ENCODE results near the gene IFNL1. TPM values are rescaled to one million over a fixed set of nuclear protein-coding genes. Genes with fewer than 3 reads are reported as not detected.
"Not testable (repeated sequence)": the region's sequence is repeated elsewhere in the genome, so short reads cannot be mapped to it uniquely, and the experiment has no call there.

IFNL1 gene
- polyA plus RNA-seq, 1 donor from 2014 or later: not detected

DNA sequence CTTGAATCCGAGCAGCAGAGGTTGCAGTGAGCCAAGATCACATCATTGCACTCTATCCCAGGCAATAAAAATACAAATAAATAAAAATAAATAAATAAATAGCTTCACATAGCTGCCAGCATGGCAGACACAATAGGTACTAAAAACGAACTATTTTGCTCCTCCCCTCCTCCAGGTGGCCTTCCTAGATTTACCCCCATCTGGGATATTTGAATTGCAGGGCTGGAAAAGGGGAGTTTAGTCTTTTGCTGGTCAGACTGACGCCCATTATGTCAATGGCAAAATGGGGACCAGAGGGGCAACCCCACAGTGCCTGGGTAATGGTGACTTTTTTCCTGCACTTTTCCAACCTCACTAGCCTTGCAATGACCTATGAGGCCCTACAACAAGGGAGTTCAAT, 40.3 kb downstream of the IFNL1 start:
- Histone ChIP-seq H4K20me1 (ENCODE audit: insufficient read depth) (no peaks in the 10 kb centered on the region), H3K4me3 (ENCODE audit: low read length) (no peak overlapping the region), H3K27me3 (ENCODE audit: insufficient read depth, low read depth, low read length) (no peaks in the 10 kb centered on the region), H3K9me2 (ENCODE audit: insufficient read depth, low read length) (no peaks in the 10 kb centered on the region), H3F3A (ENCODE audit: insufficient read depth, low read length, poor library complexity, severe bottlenecking) (peaks cover 3% of the 10 kb centered on the region), H3K9ac (ENCODE audit: low read length) (no peak overlapping the region), H2AFZ (ENCODE audit: low read depth, low read length) (no peak overlapping the region), H3K9me3 (ENCODE audit: low read length) (no peaks in the 10 kb centered on the region), H3K27ac (ENCODE audit: low read length) (no peak overlapping the region), H3K4me2 (ENCODE audit: low read length) (no peak overlapping the region), H3K36me3 (ENCODE audit: insufficient read depth, low read length) (no peaks in the 10 kb centered on the region), H3K79me2 (replicated peaks; ENCODE audit: insufficient read depth, low read length) (peaks cover 7% of the 10 kb centered on the region)
- TF ChIP-seq SMC3 (conservative IDR thresholded peaks at IDR 0.05; ENCODE audit: poor library complexity) (no peak), REST (IDR thresholded peaks at IDR 0.05; ENCODE audit: borderline replicate concordance) (no peak), MXI1 (conservative IDR thresholded peaks at IDR 0.05; ENCODE audit: poor library complexity, severe bottlenecking) (no peak), POLR2AphosphoS5 (IDR thresholded peaks at IDR 0.05) (no peak), EP300 (conservative IDR thresholded peaks at IDR 0.05; ENCODE audit: poor library complexity, severe bottlenecking) (no peak), EZH2 (IDR thresholded peaks at IDR 0.05; ENCODE audit: borderline replicate concordance, insufficient read depth, low read length, poor library complexity, severe bottlenecking) (no peak), RAD21 (conservative IDR thresholded peaks at IDR 0.05) (no peak), TAF1 (IDR thresholded peaks at IDR 0.05; ENCODE audit: low read depth) (no peak)
- TF ChIP-seq, protein P1, sequence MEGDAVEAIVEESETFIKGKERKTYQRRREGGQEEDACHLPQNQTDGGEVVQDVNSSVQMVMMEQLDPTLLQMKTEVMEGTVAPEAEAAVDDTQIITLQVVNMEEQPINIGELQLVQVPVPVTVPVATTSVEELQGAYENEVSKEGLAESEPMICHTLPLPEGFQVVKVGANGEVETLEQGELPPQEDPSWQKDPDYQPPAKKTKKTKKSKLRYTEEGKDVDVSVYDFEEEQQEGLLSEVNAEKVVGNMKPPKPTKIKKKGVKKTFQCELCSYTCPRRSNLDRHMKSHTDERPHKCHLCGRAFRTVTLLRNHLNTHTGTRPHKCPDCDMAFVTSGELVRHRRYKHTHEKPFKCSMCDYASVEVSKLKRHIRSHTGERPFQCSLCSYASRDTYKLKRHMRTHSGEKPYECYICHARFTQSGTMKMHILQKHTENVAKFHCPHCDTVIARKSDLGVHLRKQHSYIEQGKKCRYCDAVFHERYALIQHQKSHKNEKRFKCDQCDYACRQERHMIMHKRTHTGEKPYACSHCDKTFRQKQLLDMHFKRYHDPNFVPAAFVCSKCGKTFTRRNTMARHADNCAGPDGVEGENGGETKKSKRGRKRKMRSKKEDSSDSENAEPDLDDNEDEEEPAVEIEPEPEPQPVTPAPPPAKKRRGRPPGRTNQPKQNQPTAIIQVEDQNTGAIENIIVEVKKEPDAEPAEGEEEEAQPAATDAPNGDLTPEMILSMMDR (IDR thresholded peaks at IDR 0.05; ENCODE audit: poor library complexity, severe bottlenecking): no peak

DNA sequence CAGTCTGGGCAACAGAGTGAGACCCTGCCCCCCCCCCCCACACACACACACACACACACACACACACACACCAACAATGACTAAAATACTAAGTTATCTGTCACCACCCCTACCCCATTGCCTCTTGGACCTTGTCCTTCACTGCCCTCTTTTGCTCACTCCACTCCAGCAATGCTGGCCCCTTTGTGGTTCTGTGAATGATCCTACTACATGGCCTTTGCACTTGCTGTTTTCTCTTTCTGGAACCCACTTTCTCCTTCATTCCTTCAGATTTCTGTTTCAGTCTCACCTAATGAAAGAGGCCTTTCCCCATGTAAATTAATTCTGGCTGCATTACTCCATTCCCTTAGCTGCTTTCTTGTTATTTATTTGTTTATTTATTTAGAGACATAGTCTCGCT, 43.5 kb downstream of the IFNL1 start:
- Histone ChIP-seq H2AFZ (ENCODE audit: low read depth, low read length) (no peak overlapping the region), H4K20me1 (ENCODE audit: insufficient read depth) (no peaks in the 10 kb centered on the region), H3K9ac (ENCODE audit: low read length) (no peak overlapping the region), H3K79me2 (replicated peaks; ENCODE audit: insufficient read depth, low read length) (peaks cover 30% of the 10 kb centered on the region), H3K27me3 (ENCODE audit: insufficient read depth, low read depth, low read length) (no peaks in the 10 kb centered on the region), H3F3A (ENCODE audit: insufficient read depth, low read length, poor library complexity, severe bottlenecking) (peaks cover 5% of the 10 kb centered on the region), H3K4me2 (ENCODE audit: low read length) (no peak overlapping the region), H3K4me3 (ENCODE audit: low read length) (no peak overlapping the region), H3K27ac (ENCODE audit: low read length) (no peak overlapping the region), H3K36me3 (ENCODE audit: insufficient read depth, low read length) (no peaks in the 10 kb centered on the region), H3K9me2 (ENCODE audit: insufficient read depth, low read length) (no peaks in the 10 kb centered on the region), H3K9me3 (ENCODE audit: low read length) (no peaks in the 10 kb centered on the region)
- TF ChIP-seq SMC3 (conservative IDR thresholded peaks at IDR 0.05; ENCODE audit: poor library complexity) (no peak), EP300 (conservative IDR thresholded peaks at IDR 0.05; ENCODE audit: poor library complexity, severe bottlenecking) (no peak), EZH2 (IDR thresholded peaks at IDR 0.05; ENCODE audit: borderline replicate concordance, insufficient read depth, low read length, poor library complexity, severe bottlenecking) (no peak), REST (IDR thresholded peaks at IDR 0.05; ENCODE audit: borderline replicate concordance) (no peak), MXI1 (conservative IDR thresholded peaks at IDR 0.05; ENCODE audit: poor library complexity, severe bottlenecking) (no peak), TAF1 (IDR thresholded peaks at IDR 0.05; ENCODE audit: low read depth) (no peak), RAD21 (conservative IDR thresholded peaks at IDR 0.05) (no peak), POLR2AphosphoS5 (IDR thresholded peaks at IDR 0.05) (no peak)
- TF ChIP-seq, protein P1 (IDR thresholded peaks at IDR 0.05; ENCODE audit: poor library complexity, severe bottlenecking): no peak

DNA sequence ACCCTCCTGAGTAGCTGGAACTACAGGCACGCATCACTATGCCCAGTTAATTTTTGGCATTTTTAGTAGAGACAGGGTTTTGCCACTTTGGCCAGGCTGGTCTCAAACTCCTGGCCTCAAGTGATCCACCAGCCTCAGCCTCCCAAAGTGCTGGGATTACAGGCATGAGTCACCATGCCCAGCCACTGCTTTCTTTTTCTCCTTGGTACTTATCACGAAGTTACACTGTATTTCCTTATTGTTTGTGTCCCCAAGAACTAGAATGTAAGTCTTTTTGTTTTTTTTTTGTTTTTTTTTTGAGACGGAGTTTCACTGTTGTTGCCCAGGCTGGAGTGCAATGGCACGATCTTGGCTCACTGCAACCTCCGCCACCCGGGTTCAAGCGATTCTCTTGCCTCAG, 43.9 kb downstream of the IFNL1 start:
- H3K27ac ChIP-seq (ENCODE audit: low read length): not testable (repeated sequence)
- H3K79me2 ChIP-seq (replicated peaks; ENCODE audit: insufficient read depth, low read length): peaks cover 30% of the 10 kb centered on the region
- peak overlapping the region; percentile 99 for H3K4me3 ChIP-seq (ENCODE audit: low read length)

More for the DNA sequence above, 43.9 kb downstream of the IFNL1 start:
- not testable (repeated sequence) for H3K9ac ChIP-seq (ENCODE audit: low read length); H3K9me2 ChIP-seq (ENCODE audit: insufficient read depth, low read length); H3K36me3 ChIP-seq (ENCODE audit: insufficient read depth, low read length); H3K4me2 ChIP-seq (ENCODE audit: low read length); H4K20me1 ChIP-seq (ENCODE audit: insufficient read depth); H3F3A ChIP-seq (ENCODE audit: insufficient read depth, low read length, poor library complexity, severe bottlenecking); H3K27me3 ChIP-seq (ENCODE audit: insufficient read depth, low read depth, low read length); H2AFZ ChIP-seq (ENCODE audit: low read depth, low read length); H3K9me3 ChIP-seq (ENCODE audit: low read length)
